ENCODE data around the gene RBM6.
"Not testable (repeated sequence)": the region's sequence is repeated elsewhere in the genome, so short reads cannot be mapped to it uniquely, and the experiment has no call there.

DNA sequence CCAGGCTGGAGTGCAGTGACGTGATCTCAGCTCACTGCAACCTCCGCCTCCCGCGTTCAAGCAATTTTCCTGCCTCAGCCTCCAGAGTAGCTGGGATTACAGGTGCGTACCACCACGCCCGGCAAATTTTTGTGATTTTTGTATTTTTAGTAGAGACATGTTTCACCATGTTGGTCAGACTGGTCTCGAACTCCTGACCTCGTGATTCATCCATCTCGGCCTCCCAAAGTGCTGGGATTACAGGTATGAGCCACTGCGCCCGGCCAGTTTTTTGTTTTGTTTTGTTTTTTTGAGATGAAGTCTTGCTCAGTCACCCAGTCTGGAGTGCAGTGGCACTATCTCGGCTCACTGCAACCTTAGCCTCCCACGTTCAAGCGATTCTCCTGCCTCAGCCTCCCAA, 7.7 kb upstream of the RBM6 start:
- not testable (repeated sequence) for TF ChIP-seq FOXJ3 (CRISPR knock-in tag; IDR thresholded peaks at IDR 0.05; ENCODE audit: borderline replicate concordance); FOXP1 (CRISPR knock-in tag; IDR thresholded peaks at IDR 0.05; ENCODE audit: borderline replicate concordance); JUN (CRISPR knock-in tag; IDR thresholded peaks at IDR 0.05); CREM (CRISPR knock-in tag; IDR thresholded peaks at IDR 0.05); CREB1 (CRISPR knock-in tag; IDR thresholded peaks at IDR 0.05); NR2C2 (CRISPR knock-in tag; IDR thresholded peaks at IDR 0.05); EMX1 (CRISPR knock-in tag; IDR thresholded peaks at IDR 0.05)
- TF ChIP-seq, protein P1, sequence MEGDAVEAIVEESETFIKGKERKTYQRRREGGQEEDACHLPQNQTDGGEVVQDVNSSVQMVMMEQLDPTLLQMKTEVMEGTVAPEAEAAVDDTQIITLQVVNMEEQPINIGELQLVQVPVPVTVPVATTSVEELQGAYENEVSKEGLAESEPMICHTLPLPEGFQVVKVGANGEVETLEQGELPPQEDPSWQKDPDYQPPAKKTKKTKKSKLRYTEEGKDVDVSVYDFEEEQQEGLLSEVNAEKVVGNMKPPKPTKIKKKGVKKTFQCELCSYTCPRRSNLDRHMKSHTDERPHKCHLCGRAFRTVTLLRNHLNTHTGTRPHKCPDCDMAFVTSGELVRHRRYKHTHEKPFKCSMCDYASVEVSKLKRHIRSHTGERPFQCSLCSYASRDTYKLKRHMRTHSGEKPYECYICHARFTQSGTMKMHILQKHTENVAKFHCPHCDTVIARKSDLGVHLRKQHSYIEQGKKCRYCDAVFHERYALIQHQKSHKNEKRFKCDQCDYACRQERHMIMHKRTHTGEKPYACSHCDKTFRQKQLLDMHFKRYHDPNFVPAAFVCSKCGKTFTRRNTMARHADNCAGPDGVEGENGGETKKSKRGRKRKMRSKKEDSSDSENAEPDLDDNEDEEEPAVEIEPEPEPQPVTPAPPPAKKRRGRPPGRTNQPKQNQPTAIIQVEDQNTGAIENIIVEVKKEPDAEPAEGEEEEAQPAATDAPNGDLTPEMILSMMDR (IDR thresholded peaks at IDR 0.05): not testable (repeated sequence)
- TF ChIP-seq, protein P2, sequence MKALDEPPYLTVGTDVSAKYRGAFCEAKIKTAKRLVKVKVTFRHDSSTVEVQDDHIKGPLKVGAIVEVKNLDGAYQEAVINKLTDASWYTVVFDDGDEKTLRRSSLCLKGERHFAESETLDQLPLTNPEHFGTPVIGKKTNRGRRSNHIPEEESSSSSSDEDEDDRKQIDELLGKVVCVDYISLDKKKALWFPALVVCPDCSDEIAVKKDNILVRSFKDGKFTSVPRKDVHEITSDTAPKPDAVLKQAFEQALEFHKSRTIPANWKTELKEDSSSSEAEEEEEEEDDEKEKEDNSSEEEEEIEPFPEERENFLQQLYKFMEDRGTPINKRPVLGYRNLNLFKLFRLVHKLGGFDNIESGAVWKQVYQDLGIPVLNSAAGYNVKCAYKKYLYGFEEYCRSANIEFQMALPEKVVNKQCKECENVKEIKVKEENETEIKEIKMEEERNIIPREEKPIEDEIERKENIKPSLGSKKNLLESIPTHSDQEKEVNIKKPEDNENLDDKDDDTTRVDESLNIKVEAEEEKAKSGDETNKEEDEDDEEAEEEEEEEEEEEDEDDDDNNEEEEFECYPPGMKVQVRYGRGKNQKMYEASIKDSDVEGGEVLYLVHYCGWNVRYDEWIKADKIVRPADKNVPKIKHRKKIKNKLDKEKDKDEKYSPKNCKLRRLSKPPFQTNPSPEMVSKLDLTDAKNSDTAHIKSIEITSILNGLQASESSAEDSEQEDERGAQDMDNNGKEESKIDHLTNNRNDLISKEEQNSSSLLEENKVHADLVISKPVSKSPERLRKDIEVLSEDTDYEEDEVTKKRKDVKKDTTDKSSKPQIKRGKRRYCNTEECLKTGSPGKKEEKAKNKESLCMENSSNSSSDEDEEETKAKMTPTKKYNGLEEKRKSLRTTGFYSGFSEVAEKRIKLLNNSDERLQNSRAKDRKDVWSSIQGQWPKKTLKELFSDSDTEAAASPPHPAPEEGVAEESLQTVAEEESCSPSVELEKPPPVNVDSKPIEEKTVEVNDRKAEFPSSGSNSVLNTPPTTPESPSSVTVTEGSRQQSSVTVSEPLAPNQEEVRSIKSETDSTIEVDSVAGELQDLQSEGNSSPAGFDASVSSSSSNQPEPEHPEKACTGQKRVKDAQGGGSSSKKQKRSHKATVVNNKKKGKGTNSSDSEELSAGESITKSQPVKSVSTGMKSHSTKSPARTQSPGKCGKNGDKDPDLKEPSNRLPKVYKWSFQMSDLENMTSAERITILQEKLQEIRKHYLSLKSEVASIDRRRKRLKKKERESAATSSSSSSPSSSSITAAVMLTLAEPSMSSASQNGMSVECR (CRISPR knock-in tag; IDR thresholded peaks at IDR 0.05; ENCODE audit: borderline replicate concordance): not testable (repeated sequence)
